ENCODE measurements around the gene BPHL.

GRCh38 chr6:3196770-3197169 lies 78.3 kb downstream of the BPHL start:
- no peak for TF ChIP-seq CTCF (IDR thresholded peaks at IDR 0.05)
- no peak for TF ChIP-seq ZFX (IDR thresholded peaks at IDR 0.05; ENCODE audit: borderline replicate concordance)

Measured in 22Rv1 (cell line).